ENCODE data around the gene CFAP299.

Gene CFAP299

DNA sequence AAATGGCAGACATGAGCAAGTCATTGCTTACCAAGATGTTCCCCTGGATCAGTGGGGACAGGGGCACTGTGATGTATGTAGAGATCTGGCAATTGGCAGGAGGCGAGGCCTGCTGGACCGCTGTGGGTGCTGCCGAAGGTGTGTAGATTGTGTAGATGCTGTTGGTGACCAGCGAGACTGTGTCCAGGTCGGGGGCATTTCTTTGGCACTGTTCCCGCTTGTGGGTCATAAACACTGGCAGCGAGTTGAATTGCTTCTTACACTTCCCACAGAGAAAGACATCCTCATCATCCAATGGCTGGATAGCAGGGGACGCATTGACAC lies 52.7 kb downstream of the CFAP299 start:
- Histone ChIP-seq H3K9me3 (ENCODE audit: insufficient read depth, low read length) (no peaks in the 10 kb centered on the region), H3K9ac (ENCODE audit: insufficient read length, low read depth) (no peak overlapping the region), H3K4me1 (ENCODE audit: insufficient read depth, insufficient read length) (no peaks in the 10 kb centered on the region), H3K4me3 (ENCODE audit: insufficient read length, low read depth) (no peak overlapping the region), H3K36me3 (ENCODE audit: insufficient read depth, insufficient read length, low read length) (no peaks in the 10 kb centered on the region), H3K27me3 (ENCODE audit: insufficient read depth, insufficient read length) (no peaks in the 10 kb centered on the region)
- DNase-seq (ENCODE audit: low read depth, low spot score): no peak
- no peak for TF ChIP-seq SUZ12 (IDR thresholded peaks at IDR 0.05; ENCODE audit: extremely low read depth, insufficient read depth, insufficient read length)
- no peak for TF ChIP-seq ZNF274 (IDR thresholded peaks at IDR 0.05; ENCODE audit: low read depth, low read length)
- TF ChIP-seq YY1 (IDR thresholded peaks at IDR 0.05; ENCODE audit: insufficient read depth, insufficient read length): no peak

DNA sequence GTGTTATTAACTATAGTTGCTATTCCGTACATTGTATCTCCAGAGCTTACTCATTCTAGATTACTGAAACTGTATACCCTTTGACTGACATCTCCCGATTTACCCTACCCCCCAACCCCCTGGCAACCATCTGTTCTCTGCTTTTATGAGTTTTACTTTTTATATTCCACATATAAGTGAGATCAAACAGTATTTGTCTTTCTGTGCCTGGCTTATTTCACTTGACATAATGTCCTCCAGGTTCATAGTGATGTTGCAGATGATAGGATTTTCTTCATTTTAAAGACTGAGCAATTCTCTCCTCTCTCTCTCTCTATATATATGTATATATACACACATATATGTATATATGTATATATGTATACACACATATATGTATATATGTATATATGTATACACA lies 54.6 kb downstream of the CFAP299 start:
- H3K9me3 ChIP-seq (ENCODE audit: insufficient read depth, low read length): no peaks in the 10 kb centered on the region
- no peaks in the 10 kb centered on the region for H3K27me3 ChIP-seq (ENCODE audit: insufficient read depth, insufficient read length)
- H3K9ac ChIP-seq (ENCODE audit: insufficient read length, low read depth): no peak overlapping the region
- H3K4me3 ChIP-seq (ENCODE audit: insufficient read length, low read depth): no peak overlapping the region
- no peaks in the 10 kb centered on the region for H3K4me1 ChIP-seq (ENCODE audit: insufficient read depth, insufficient read length)
- DNase-seq (ENCODE audit: low read depth, low spot score): no peak
- no peaks in the 10 kb centered on the region for H3K36me3 ChIP-seq (ENCODE audit: insufficient read depth, insufficient read length, low read length)
- TF ChIP-seq YY1 (IDR thresholded peaks at IDR 0.05; ENCODE audit: insufficient read depth, insufficient read length) (no peak), SUZ12 (IDR thresholded peaks at IDR 0.05; ENCODE audit: extremely low read depth, insufficient read depth, insufficient read length) (no peak), ZNF274 (IDR thresholded peaks at IDR 0.05; ENCODE audit: low read depth, low read length) (no peak)

DNA sequence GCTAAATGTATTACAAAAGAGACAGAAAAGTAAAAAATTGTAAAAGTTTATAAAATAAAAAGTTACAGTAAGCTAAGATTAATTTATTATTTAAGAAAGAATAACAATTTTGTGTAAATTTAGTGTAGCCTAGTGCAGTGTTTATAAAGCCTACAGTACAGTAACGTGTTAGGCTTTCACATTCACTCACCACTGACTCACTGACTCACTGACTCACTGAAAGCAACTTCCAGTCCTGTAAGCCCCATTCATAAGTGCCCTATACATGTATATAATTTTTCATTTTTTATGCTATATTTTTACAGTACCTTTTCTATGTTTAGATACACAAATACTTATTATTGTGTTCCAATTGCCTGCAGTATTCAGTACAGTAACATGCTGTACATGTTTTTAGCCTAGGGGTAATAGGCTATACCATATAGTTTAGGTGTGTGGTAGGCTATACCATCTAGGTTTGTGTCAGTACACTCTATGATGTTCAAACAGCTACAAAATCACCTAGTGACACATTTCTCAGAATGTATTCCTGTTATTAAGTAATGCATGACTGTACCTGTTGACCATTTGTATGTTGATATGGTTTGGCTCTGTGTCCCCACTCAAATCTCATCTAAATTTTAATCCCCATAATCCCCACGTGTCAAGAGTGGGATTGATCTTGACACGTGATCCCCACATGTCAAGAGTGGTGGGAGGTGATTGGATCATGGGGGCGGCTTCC lies 57.9 kb downstream of the CFAP299 start:
- H3K36me3 ChIP-seq (ENCODE audit: insufficient read depth, insufficient read length, low read length): no peaks in the 10 kb centered on the region
- no peak for DNase-seq (ENCODE audit: low read depth, low spot score)
- TF ChIP-seq YY1 (IDR thresholded peaks at IDR 0.05; ENCODE audit: insufficient read depth, insufficient read length) (no peak), SUZ12 (IDR thresholded peaks at IDR 0.05; ENCODE audit: extremely low read depth, insufficient read depth, insufficient read length) (no peak), ZNF274 (IDR thresholded peaks at IDR 0.05; ENCODE audit: low read depth, low read length) (no peak)

DNA sequence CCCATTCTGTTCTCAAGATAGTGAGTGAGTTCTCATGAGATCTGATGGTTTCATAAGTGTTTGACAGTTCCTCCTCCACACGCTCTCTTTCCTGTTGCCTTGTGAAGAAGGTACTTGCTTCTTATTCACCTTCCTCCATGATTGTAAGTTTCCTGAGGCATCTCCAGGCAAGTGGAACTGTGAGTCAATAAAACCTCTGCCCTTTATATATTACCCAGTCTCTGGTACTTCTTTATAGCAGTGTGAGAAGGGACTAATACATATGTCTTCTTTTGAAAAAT lies 58.4 kb downstream of the CFAP299 start:
- H3K36me3 ChIP-seq (ENCODE audit: insufficient read depth, insufficient read length, low read length): no peaks in the 10 kb centered on the region
- no peaks in the 10 kb centered on the region for H3K9me3 ChIP-seq (ENCODE audit: insufficient read depth, low read length)
- H3K9ac ChIP-seq (ENCODE audit: insufficient read length, low read depth): no peak overlapping the region
- H3K27me3 ChIP-seq (ENCODE audit: insufficient read depth, insufficient read length): no peaks in the 10 kb centered on the region
- no peak for DNase-seq (ENCODE audit: low read depth, low spot score)
- H3K4me3 ChIP-seq (ENCODE audit: insufficient read length, low read depth): no peak overlapping the region
- no peak for TF ChIP-seq SUZ12 (IDR thresholded peaks at IDR 0.05; ENCODE audit: extremely low read depth, insufficient read depth, insufficient read length)
- TF ChIP-seq YY1 (IDR thresholded peaks at IDR 0.05; ENCODE audit: insufficient read depth, insufficient read length): no peak
- no peak for TF ChIP-seq ZNF274 (IDR thresholded peaks at IDR 0.05; ENCODE audit: low read depth, low read length)
- H3K4me1 ChIP-seq (ENCODE audit: insufficient read depth, insufficient read length): no peaks in the 10 kb centered on the region

More for the DNA sequence above, 57.9 kb downstream of the CFAP299 start:
- no peaks in the 10 kb centered on the region for H3K4me1 ChIP-seq (ENCODE audit: insufficient read depth, insufficient read length)
- no peaks in the 10 kb centered on the region for H3K9me3 ChIP-seq (ENCODE audit: insufficient read depth, low read length)
- H3K4me3 ChIP-seq (ENCODE audit: insufficient read length, low read depth): no peak overlapping the region
- no peak overlapping the region for H3K9ac ChIP-seq (ENCODE audit: insufficient read length, low read depth)
- H3K27me3 ChIP-seq (ENCODE audit: insufficient read depth, insufficient read length): no peaks in the 10 kb centered on the region

DNA sequence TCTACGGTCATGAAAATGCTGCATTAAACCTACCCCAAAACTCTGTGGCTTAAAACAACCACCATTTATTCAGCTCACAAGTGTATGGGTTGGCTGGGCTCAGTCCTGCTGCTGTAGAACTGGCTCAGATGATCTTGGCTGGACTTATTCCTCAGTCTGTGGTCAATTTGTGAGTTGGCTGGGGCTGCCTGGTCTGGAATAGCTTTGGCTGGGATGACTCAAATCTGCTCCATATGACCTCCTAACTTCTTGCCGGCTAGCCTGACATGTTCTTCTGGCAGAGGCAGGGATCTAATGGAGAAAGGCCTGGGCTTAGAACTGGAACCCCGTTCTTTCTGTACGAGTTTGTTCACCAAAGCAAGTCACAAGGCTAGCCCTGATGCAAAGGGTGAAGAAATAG lies 71.7 kb downstream of the CFAP299 start:
- no peaks in the 10 kb centered on the region for H3K9me3 ChIP-seq (ENCODE audit: insufficient read depth, low read length)
- no peak overlapping the region for H3K4me3 ChIP-seq (ENCODE audit: insufficient read length, low read depth)
- H3K9ac ChIP-seq (ENCODE audit: insufficient read length, low read depth): no peak overlapping the region
- H3K36me3 ChIP-seq (ENCODE audit: insufficient read depth, insufficient read length, low read length): no peaks in the 10 kb centered on the region
- no peaks in the 10 kb centered on the region for H3K4me1 ChIP-seq (ENCODE audit: insufficient read depth, insufficient read length)
- TF ChIP-seq YY1 (IDR thresholded peaks at IDR 0.05; ENCODE audit: insufficient read depth, insufficient read length) (no peak), ZNF274 (IDR thresholded peaks at IDR 0.05; ENCODE audit: low read depth, low read length) (no peak), SUZ12 (IDR thresholded peaks at IDR 0.05; ENCODE audit: extremely low read depth, insufficient read depth, insufficient read length) (no peak)
- H3K27me3 ChIP-seq (ENCODE audit: insufficient read depth, insufficient read length): no peaks in the 10 kb centered on the region
- no peak for DNase-seq (ENCODE audit: low read depth, low spot score)

DNA sequence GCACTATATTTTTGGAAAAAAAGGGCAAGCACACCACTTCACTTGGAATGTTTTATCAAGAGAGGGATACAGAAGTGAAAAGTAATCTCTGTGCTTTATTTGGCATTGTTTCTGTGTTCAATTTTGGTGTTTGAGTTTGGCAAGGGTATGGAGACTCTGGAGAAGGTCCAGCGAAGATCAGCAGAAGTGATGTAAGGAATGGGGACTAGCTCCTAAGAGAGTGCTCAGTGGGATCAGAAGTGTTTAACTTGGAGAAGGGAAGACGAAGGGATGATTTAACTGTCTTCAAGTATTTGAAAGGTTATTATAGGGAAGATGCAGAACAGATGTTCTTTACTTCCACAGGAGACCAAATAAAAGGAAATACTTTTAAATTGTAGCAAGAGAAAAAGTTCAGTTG lies 74.3 kb downstream of the CFAP299 start:
- TF ChIP-seq ZNF274 (IDR thresholded peaks at IDR 0.05; ENCODE audit: low read depth, low read length): no peak
- TF ChIP-seq SUZ12 (IDR thresholded peaks at IDR 0.05; ENCODE audit: extremely low read depth, insufficient read depth, insufficient read length): no peak
- no peak for TF ChIP-seq YY1 (IDR thresholded peaks at IDR 0.05; ENCODE audit: insufficient read depth, insufficient read length)
- no peak for DNase-seq (ENCODE audit: low read depth, low spot score)
- Histone ChIP-seq H3K36me3 (ENCODE audit: insufficient read depth, insufficient read length, low read length) (no peaks in the 10 kb centered on the region), H3K9ac (ENCODE audit: insufficient read length, low read depth) (no peak overlapping the region), H3K27me3 (ENCODE audit: insufficient read depth, insufficient read length) (no peaks in the 10 kb centered on the region), H3K9me3 (ENCODE audit: insufficient read depth, low read length) (no peaks in the 10 kb centered on the region), H3K4me1 (ENCODE audit: insufficient read depth, insufficient read length) (no peaks in the 10 kb centered on the region), H3K4me3 (ENCODE audit: insufficient read length, low read depth) (no peak overlapping the region)

DNA sequence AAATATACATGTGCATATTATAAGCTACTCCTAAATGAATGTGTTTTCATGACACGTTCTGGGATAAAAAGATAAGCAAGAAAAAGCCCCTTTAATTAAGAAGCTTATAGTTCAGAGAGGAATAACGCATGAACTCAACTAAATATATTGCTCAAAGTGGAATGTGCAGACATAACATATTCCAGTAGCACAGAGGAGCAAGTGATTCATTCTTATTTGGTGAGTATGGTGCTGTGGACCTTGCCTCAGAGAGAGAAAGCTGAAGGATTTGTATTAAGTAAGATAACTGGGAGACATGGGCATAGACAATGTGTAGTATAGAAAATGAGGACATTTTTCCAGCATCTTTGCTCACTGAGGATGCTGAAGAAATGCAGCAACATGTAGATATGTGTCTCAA lies 76.8 kb downstream of the CFAP299 start:
- DNase-seq (ENCODE audit: low read depth, low spot score): no peak
- no peaks in the 10 kb centered on the region for H3K4me1 ChIP-seq (ENCODE audit: insufficient read depth, insufficient read length)
- H3K27me3 ChIP-seq (ENCODE audit: insufficient read depth, insufficient read length): no peaks in the 10 kb centered on the region
- H3K9ac ChIP-seq (ENCODE audit: insufficient read length, low read depth): no peak overlapping the region
- H3K36me3 ChIP-seq (ENCODE audit: insufficient read depth, insufficient read length, low read length): no peaks in the 10 kb centered on the region
- H3K9me3 ChIP-seq (ENCODE audit: insufficient read depth, low read length): no peaks in the 10 kb centered on the region
- no peak overlapping the region for H3K4me3 ChIP-seq (ENCODE audit: insufficient read length, low read depth)
- TF ChIP-seq SUZ12 (IDR thresholded peaks at IDR 0.05; ENCODE audit: extremely low read depth, insufficient read depth, insufficient read length) (no peak), YY1 (IDR thresholded peaks at IDR 0.05; ENCODE audit: insufficient read depth, insufficient read length) (no peak), ZNF274 (IDR thresholded peaks at IDR 0.05; ENCODE audit: low read depth, low read length) (no peak)
